ENCODE data around the gene AKR1C8. TPM values are rescaled to one million over a fixed set of nuclear protein-coding genes. Genes with fewer than 3 reads are reported as not detected.
"Not testable (repeated sequence)": the region's sequence is repeated elsewhere in the genome, so short reads cannot be mapped to it uniquely, and the experiment has no call there.

The AKR1C8 gene
- total RNA-seq, 1 experiment from 2014 or later = 2.7 TPM

GRCh38 chr10:5187867-5188266 is 2.9 kb upstream of the AKR1C8 start:
- Histone ChIP-seq H3K79me2 (ENCODE audit: low read depth) (no peaks in the 10 kb centered on the region), H3K36me3 (ENCODE audit: low read depth) (no peaks in the 10 kb centered on the region), H3F3A (ENCODE audit: insufficient read depth, low read depth) (no peaks in the 10 kb centered on the region), H3K9me3 (ENCODE audit: insufficient read depth, low read depth) (peaks cover 5% of the 10 kb centered on the region; the same call in 1 of the 2 replicates), H3K9me2 (ENCODE audit: insufficient read depth) (no peaks in the 10 kb centered on the region), H3K4me3 (no peak overlapping the region), H3K27me3 (ENCODE audit: insufficient read depth, low read depth) (no peaks in the 10 kb centered on the region), H2AFZ (no peak overlapping the region; the same call in 1 of the 2 replicates), H4K20me1 (ENCODE audit: insufficient read depth) (no peaks in the 10 kb centered on the region), H3K4me1 (replicated peaks; ENCODE audit: insufficient read depth) (no peaks in the 10 kb centered on the region), H3K4me2 (no peak overlapping the region), H3K27ac (no peak overlapping the region)
- no TSS peak for BruUV-seq (replicated peaks)
- TF ChIP-seq EZH2 (IDR thresholded peaks at IDR 0.05; ENCODE audit: low read depth) = no peak
- no peak for TF ChIP-seq CTCF (conservative IDR thresholded peaks at IDR 0.05)
- ChIA-PET POLR2A (ENCODE audit: unreplicated experiment) (no interaction called here), CTCF (no interaction called here)
- DNase-seq = no peak
- intact Hi-C loops (cut with micrococcal nuclease; ENCODE audit: unreplicated experiment) = no loop called here

GRCh38 chr10:5183923-5184322 is 1.0 kb downstream of the AKR1C8 start:
- Histone ChIP-seq H3F3A (ENCODE audit: insufficient read depth, low read depth) (no peaks in the 10 kb centered on the region), H3K9me3 (ENCODE audit: insufficient read depth, low read depth) (peaks cover 5% of the 10 kb centered on the region; the same call in 1 of the 2 replicates), H2AFZ (no peak overlapping the region), H3K4me2 (no peak overlapping the region), H3K4me3 (no peak overlapping the region), H4K20me1 (ENCODE audit: insufficient read depth) (no peaks in the 10 kb centered on the region), H3K9me2 (ENCODE audit: insufficient read depth) (no peaks in the 10 kb centered on the region), H3K27ac (no peak overlapping the region), H3K4me1 (replicated peaks; ENCODE audit: insufficient read depth) (no peaks in the 10 kb centered on the region), H3K79me2 (ENCODE audit: low read depth) (no peaks in the 10 kb centered on the region), H3K36me3 (ENCODE audit: low read depth) (no peaks in the 10 kb centered on the region), H3K27me3 (ENCODE audit: insufficient read depth, low read depth) (no peaks in the 10 kb centered on the region)
- intact Hi-C loops (cut with micrococcal nuclease; ENCODE audit: unreplicated experiment) = no loop called here
- CTCF ChIA-PET = no interaction called here
- no peak for TF ChIP-seq EZH2 (IDR thresholded peaks at IDR 0.05; ENCODE audit: low read depth)
- TF ChIP-seq CTCF (conservative IDR thresholded peaks at IDR 0.05) = no peak
- BruUV-seq (replicated peaks) = no TSS peak
- no peak for DNase-seq
- POLR2A ChIA-PET (ENCODE audit: unreplicated experiment) = no interaction called here

- CTCF ChIA-PET; BruUV-seq (replicated peaks); H3K79me2 ChIP-seq (ENCODE audit: low read depth): not testable (repeated sequence)
Measured at GRCh38 chr10:5180503-5180902, 4.4 kb downstream of the AKR1C8 start.

GRCh38 chr10:5175581-5175980 is 9.4 kb downstream of the AKR1C8 start:
- intact Hi-C loops (cut with micrococcal nuclease; ENCODE audit: unreplicated experiment); H3K79me2 ChIP-seq (ENCODE audit: low read depth); BruUV-seq (replicated peaks); POLR2A ChIA-PET (ENCODE audit: unreplicated experiment); H3K27ac ChIP-seq; H3K36me3 ChIP-seq (ENCODE audit: low read depth); H3K27me3 ChIP-seq (ENCODE audit: insufficient read depth, low read depth); H3K9me3 ChIP-seq (ENCODE audit: insufficient read depth, low read depth); H3K4me3 ChIP-seq; H3F3A ChIP-seq (ENCODE audit: insufficient read depth, low read depth); DNase-seq; H3K4me1 ChIP-seq (replicated peaks; ENCODE audit: insufficient read depth); H3K9me2 ChIP-seq (ENCODE audit: insufficient read depth); CTCF ChIA-PET; H3K4me2 ChIP-seq; H4K20me1 ChIP-seq (ENCODE audit: insufficient read depth); H2AFZ ChIP-seq: not testable (repeated sequence)

More at GRCh38 chr10:5180503-5180902, 4.4 kb downstream of the AKR1C8 start:
- POLR2A ChIA-PET (ENCODE audit: unreplicated experiment); H3K27me3 ChIP-seq (ENCODE audit: insufficient read depth, low read depth); H3K27ac ChIP-seq; H3F3A ChIP-seq (ENCODE audit: insufficient read depth, low read depth); H4K20me1 ChIP-seq (ENCODE audit: insufficient read depth); H3K36me3 ChIP-seq (ENCODE audit: low read depth); H3K4me1 ChIP-seq (replicated peaks; ENCODE audit: insufficient read depth); H3K9me3 ChIP-seq (ENCODE audit: insufficient read depth, low read depth); intact Hi-C loops (cut with micrococcal nuclease; ENCODE audit: unreplicated experiment); H2AFZ ChIP-seq; H3K4me3 ChIP-seq; H3K9me2 ChIP-seq (ENCODE audit: insufficient read depth); H3K4me2 ChIP-seq; DNase-seq: not testable (repeated sequence)

Data from PC-9 (cell line).